WTC11 (cell line): ENCODE measurements around the gene THUMPD3. TPM values are rescaled to one million over a fixed set of nuclear protein-coding genes. Genes with fewer than 3 reads are reported as not detected.

Experiments used
- ATAC-seq: fragments of 200-7000 bp; cut with Tn5 transposase; 2 replicates; pipeline ENCODE4 v1.10.0; 2021; ENCODE audit warnings: mild to moderate bottlenecking, moderate library complexity
- CTCF ChIA-PET: fragments of 300-600 bp; sonication (Branson Sonifier 250); formaldehyde crosslinking; loops from one replicate; lab custom pipeline; 2021; ENCODE audit warnings: antibody characterized with exemption; lab: Charles Lee
- POLR2A ChIA-PET: fragments of 350-600 bp; sonication (Branson Sonifier 250); formaldehyde crosslinking; loops from one replicate; lab custom pipeline; 2021; ENCODE audit warnings: antibody characterized with exemption; lab: Charles Lee
- DNase-seq: peaks from one replicate; pipeline ENCODE4 v3.0.0; 2021; ENCODE audit warnings: low spot score
- H3K27ac Mint-ChIP-seq: 2 replicates; pipeline ENCODE4 v1.8.0; 2021; ENCODE audit warnings: mixed read lengths
- H3K27me3 Mint-ChIP-seq: 2 replicates; pipeline ENCODE4 v1.8.0; 2021; ENCODE audit warnings: low read depth, mild to moderate bottlenecking, moderate library complexity, mixed read lengths
- H3K36me3 Mint-ChIP-seq: 2 replicates; pipeline ENCODE4 v1.8.0; 2021; ENCODE audit warnings: mixed read lengths
- H3K4me1 Mint-ChIP-seq: 2 replicates; pipeline ENCODE4 v1.8.0; 2022; ENCODE audit warnings: mixed read lengths
- H3K4me3 Mint-ChIP-seq: 2 replicates; pipeline ENCODE4 v1.8.0; 2021; ENCODE audit warnings: mild to moderate bottlenecking, moderate library complexity, mixed read lengths
- H3K9me3 Mint-ChIP-seq: 2 replicates; pipeline ENCODE4 v1.8.0; 2021; ENCODE audit warnings: mixed read lengths
- AFF4 ChIP-seq: sonication (generic); formaldehyde crosslinking; IDR thresholded peaks from 2 replicates; pipeline ENCODE4 v1.8.1; 2023; ENCODE audit warnings: mild to moderate bottlenecking, missing genetic modification reagents, borderline replicate concordance
- CTCF ChIP-seq: fragments of 200-600 bp; IDR thresholded peaks from 2 replicates; pipeline ENCODE4 v1.8.0; 2022; ENCODE audit warnings: antibody characterized with exemption
- HMGXB4 ChIP-seq: sonication (generic); formaldehyde crosslinking; IDR thresholded peaks from 2 replicates; pipeline ENCODE4 v1.8.1; 2023; ENCODE audit warnings: mild to moderate bottlenecking, moderate library complexity, missing genetic modification reagents
- JAZF1 ChIP-seq: fragments of 250-450 bp; sonication (Bioruptor Pico); IDR thresholded peaks from 2 replicates; pipeline ENCODE4 v1.9.0; 2021; ENCODE audit warnings: moderate library complexity, mild to moderate bottlenecking, inconsistent platforms
- MLX ChIP-seq: sonication (generic); formaldehyde crosslinking; IDR thresholded peaks from 2 replicates; pipeline ENCODE4 v1.8.1; 2023; ENCODE audit warnings: mild to moderate bottlenecking, missing genetic modification reagents, moderate library complexity
- MYBL2 ChIP-seq: sonication (generic); formaldehyde crosslinking; IDR thresholded peaks from 2 replicates; pipeline ENCODE4 v1.8.1; 2023; ENCODE audit warnings: mild to moderate bottlenecking, moderate library complexity, missing genetic modification reagents
- NFATC4 ChIP-seq: fragments of 250-450 bp; sonication (Bioruptor Pico); IDR thresholded peaks from 2 replicates; pipeline ENCODE4 v1.9.0; 2021; ENCODE audit warnings: mild to moderate bottlenecking
- NFYB ChIP-seq: sonication (generic); formaldehyde crosslinking; conservative IDR thresholded peaks from 2 replicates; pipeline ENCODE4 v1.8.0; 2022; ENCODE audit warnings: low read depth, missing genetic modification reagents
- RORB ChIP-seq: fragments of 250-450 bp; sonication (Bioruptor Pico); IDR thresholded peaks from 2 replicates; pipeline ENCODE4 v1.9.0; 2021; ENCODE audit warnings: mild to moderate bottlenecking
- USF1 ChIP-seq: sonication (generic); formaldehyde crosslinking; IDR thresholded peaks from 2 replicates; pipeline ENCODE4 v1.8.0; 2022; ENCODE audit warnings: mild to moderate bottlenecking, missing genetic modification reagents
- ZMAT4 ChIP-seq: fragments of 250-450 bp; sonication (Bioruptor Pico); IDR thresholded peaks from 2 replicates; pipeline ENCODE4 v1.9.0; 2021; ENCODE audit warnings: mild to moderate bottlenecking
- ZNF671 ChIP-seq: fragments of 250-450 bp; sonication (Bioruptor Pico); IDR thresholded peaks from 2 replicates; pipeline ENCODE4 v1.8.0; 2021; ENCODE audit warnings: mild to moderate bottlenecking
- total RNA-seq: library from RNA; stranded (reverse); gene quantifications from 3 replicates; pipeline ENCODE4 v1.2.3, GENCODE V29; 2021

The THUMPD3 gene
- total RNA-seq, 1 experiment from 2014 or later = 67.5 TPM

- CTCF ChIA-PET = no interaction called here
Observed at GRCh38 chr3:9379327-9379726, 16.5 kb downstream of the THUMPD3 start.

More at GRCh38 chr3:9379327-9379726, 16.5 kb downstream of the THUMPD3 start:
- ATAC-seq = no peak
- H3K27ac Mint-ChIP-seq = no peak overlapping the region
- no peaks in the 10 kb centered on the region for H3K27me3 Mint-ChIP-seq
- TF ChIP-seq MLX (CRISPR knock-in tag) (no peak), AFF4 (no peak), HMGXB4 (no peak), JAZF1 (CRISPR knock-in tag) (no peak), CTCF (no peak), USF1 (no peak), ZMAT4 (CRISPR knock-in tag) (no peak), MYBL2 (CRISPR knock-in tag) (no peak), NFYB (CRISPR knock-in tag) (no peak), RORB (CRISPR knock-in tag) (no peak), NFATC4 (CRISPR knock-in tag) (no peak), ZNF671 (CRISPR knock-in tag) (no peak)
- POLR2A ChIA-PET = no interaction called here
- H3K36me3 Mint-ChIP-seq = peaks cover 76% of the 10 kb centered on the region
- H3K9me3 Mint-ChIP-seq = no peaks in the 10 kb centered on the region
- no peaks in the 10 kb centered on the region for H3K4me1 Mint-ChIP-seq
- DNase-seq = no peak
- no peak overlapping the region for H3K4me3 Mint-ChIP-seq
